Thoracic aorta (tissue), 2 donors: Measurements from ENCODE around the gene TBL3. TPM values are rescaled to one million over a fixed set of nuclear protein-coding genes. Genes with fewer than 3 reads are reported as not detected.
"Not testable (repeated sequence)": the region's sequence is repeated elsewhere in the genome, so short reads cannot be mapped to it uniquely, and the experiment has no call there.

Source experiments
- ATAC-seq: fragments of 150-250 bp; one replicate; pipeline ENCODE4 v1.8.0; 2017; ENCODE audit warnings: low read depth; ENCODE audit not compliant: insufficient number of reproducible peaks, low FRiP score
- DNase-seq: peaks from one replicate; pipeline ENCODE4 v3.0.0-alpha.2; 2020; ENCODE audit warnings: low spot score
- H3K27ac ChIP-seq, 2 donors: fragments of 200-600 bp; sonication (generic); 1 replicate in 1 of 2; 2 replicates in 1 of 2; pipeline ENCODE4 v1.5.1; 2016; ENCODE audit warnings: mild to moderate bottlenecking in 2 of 2, moderate library complexity in 2 of 2
- H3K27me3 ChIP-seq: fragments of 200-600 bp; sonication (generic); replicated peaks from 2 replicates; pipeline ENCODE4 v1.6.0; 2016; ENCODE audit warnings: mild to moderate bottlenecking; ENCODE audit not compliant: insufficient read depth
- H3K36me3 ChIP-seq: fragments of 200-600 bp; sonication (generic); one replicate; pipeline ENCODE4 v1.5.1; 2016
- H3K4me1 ChIP-seq, 2 donors: fragments of 200-600 bp; sonication (generic); 1 replicate in 1 of 2; 2 replicates in 1 of 2; pipeline versions ENCODE4 v1.5.1 to v1.6.0; 2016; ENCODE audit warnings: low read depth in 2 of 2, mild to moderate bottlenecking in 1 of 2; ENCODE audit not compliant: control insufficient read depth in 1 of 2
- H3K4me3 ChIP-seq: fragments of 200-600 bp; sonication (generic); 2 replicates; pipeline ENCODE4 v1.5.1; 2016; ENCODE audit warnings: mild to moderate bottlenecking
- H3K9me3 ChIP-seq: fragments of 200-600 bp; sonication (generic); 2 replicates; pipeline ENCODE4 v1.5.1; 2016
- CTCF ChIP-seq: fragments of 200-600 bp; sonication (generic); IDR thresholded peaks from one replicate; pipeline ENCODE4 v1.5.1; 2019; ENCODE audit warnings: antibody characterized with exemption
- total RNA-seq, 2 donors: library from RNA; depleted of rRNA; stranded (reverse); fragments of >200 nt; gene quantifications; one replicate each; pipeline versions ENCODE4 v1.1.0 to v1.2.3, GENCODE V29; 2016

TBL3 gene
- total RNA-seq, 2 donors from 2014 or later = 22.2 to 44.8 TPM

- H3K9me3 ChIP-seq = no peaks in the 10 kb centered on the region
- peaks cover 36% of the 10 kb centered on the region for H3K36me3 ChIP-seq
- DNase-seq (no peak), ATAC-seq (no peak)
- H3K4me1 ChIP-seq = peaks cover under 1 to 8% of the 10 kb centered on the region in 2 donors
- TF ChIP-seq CTCF = no peak
- H3K4me3 ChIP-seq = no peak overlapping the region
- H3K27me3 ChIP-seq = no peaks in the 10 kb centered on the region
- no peak overlapping the region for H3K27ac ChIP-seq
Observed at GRCh38 chr16:1936945-1937479, 34.8 kb upstream of the TBL3 start.

GRCh38 chr16:1938316-1938715 is 33.5 kb upstream of the TBL3 start:
- TF ChIP-seq CTCF = no peak
- peaks cover 36% of the 10 kb centered on the region for H3K36me3 ChIP-seq
- H3K27me3 ChIP-seq = no peaks in the 10 kb centered on the region
- no peak overlapping the region for H3K27ac ChIP-seq
- H3K4me3 ChIP-seq = no peak overlapping the region
- H3K9me3 ChIP-seq = no peaks in the 10 kb centered on the region
- DNase-seq = no peak
- ATAC-seq = no peak
- peaks cover 3 to 13% of the 10 kb centered on the region in 2 donors for H3K4me1 ChIP-seq

- Histone ChIP-seq H3K9me3 (no peaks in the 10 kb centered on the region), H3K4me1 (peaks cover 3 to 13% of the 10 kb centered on the region in 2 donors), H3K36me3 (peaks cover 36% of the 10 kb centered on the region), H3K27me3 (no peaks in the 10 kb centered on the region), H3K27ac (no peak overlapping the region), H3K4me3 (no peak overlapping the region)
- ATAC-seq (no peak), DNase-seq (no peak)
- TF ChIP-seq CTCF = no peak
Observed at GRCh38 chr16:1938910-1939309, 32.9 kb upstream of the TBL3 start.

GRCh38 chr16:1939833-1940232 is 32.0 kb upstream of the TBL3 start:
- not testable (repeated sequence) for H3K4me3 ChIP-seq, ATAC-seq, DNase-seq, H3K9me3 ChIP-seq, H3K27ac ChIP-seq, H3K27me3 ChIP-seq
- peaks cover 3 to 13% of the 10 kb centered on the region in 2 donors for H3K4me1 ChIP-seq
- H3K36me3 ChIP-seq = peaks cover 36% of the 10 kb centered on the region

GRCh38 chr16:1940273-1941161 is 31.3 kb upstream of the TBL3 start:
- Histone ChIP-seq H3K27ac (no peak overlapping the region), H3K9me3 (no peaks in the 10 kb centered on the region), H3K36me3 (peaks cover 36% of the 10 kb centered on the region), H3K27me3 (no peaks in the 10 kb centered on the region), H3K4me3 (no peak overlapping the region), H3K4me1 (peaks cover 3 to 13% of the 10 kb centered on the region in 2 donors)
- no peak for ATAC-seq
- TF ChIP-seq CTCF = no peak
- DNase-seq = no peak
